Measurements from ENCODE around the gene PDCD1.

DNA sequence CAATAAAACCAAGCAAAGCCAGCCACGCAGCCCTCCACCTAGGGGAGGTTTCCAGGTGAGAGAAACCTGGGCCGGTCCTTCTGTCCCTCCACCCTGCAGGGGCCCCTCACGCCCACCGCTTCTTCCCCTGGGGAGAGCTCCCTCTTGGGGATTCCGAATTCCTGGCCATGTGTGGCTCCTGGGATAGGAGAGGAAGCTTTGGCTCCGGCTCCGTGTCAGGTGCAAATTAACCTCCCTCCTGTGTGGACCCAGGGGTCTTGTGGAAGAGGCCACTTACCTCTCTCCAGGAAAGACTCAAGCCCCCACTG is 15.1 kb upstream of the PDCD1 start:
- TF ChIP-seq, protein P1, sequence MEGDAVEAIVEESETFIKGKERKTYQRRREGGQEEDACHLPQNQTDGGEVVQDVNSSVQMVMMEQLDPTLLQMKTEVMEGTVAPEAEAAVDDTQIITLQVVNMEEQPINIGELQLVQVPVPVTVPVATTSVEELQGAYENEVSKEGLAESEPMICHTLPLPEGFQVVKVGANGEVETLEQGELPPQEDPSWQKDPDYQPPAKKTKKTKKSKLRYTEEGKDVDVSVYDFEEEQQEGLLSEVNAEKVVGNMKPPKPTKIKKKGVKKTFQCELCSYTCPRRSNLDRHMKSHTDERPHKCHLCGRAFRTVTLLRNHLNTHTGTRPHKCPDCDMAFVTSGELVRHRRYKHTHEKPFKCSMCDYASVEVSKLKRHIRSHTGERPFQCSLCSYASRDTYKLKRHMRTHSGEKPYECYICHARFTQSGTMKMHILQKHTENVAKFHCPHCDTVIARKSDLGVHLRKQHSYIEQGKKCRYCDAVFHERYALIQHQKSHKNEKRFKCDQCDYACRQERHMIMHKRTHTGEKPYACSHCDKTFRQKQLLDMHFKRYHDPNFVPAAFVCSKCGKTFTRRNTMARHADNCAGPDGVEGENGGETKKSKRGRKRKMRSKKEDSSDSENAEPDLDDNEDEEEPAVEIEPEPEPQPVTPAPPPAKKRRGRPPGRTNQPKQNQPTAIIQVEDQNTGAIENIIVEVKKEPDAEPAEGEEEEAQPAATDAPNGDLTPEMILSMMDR (IDR thresholded peaks at IDR 0.05), result no peak
- TF ChIP-seq ZFX (IDR thresholded peaks at IDR 0.05; ENCODE audit: borderline replicate concordance), result no peak
